Panc1 (cell line): Measurements from ENCODE around the gene PIF1. TPM values are rescaled to one million over a fixed set of nuclear protein-coding genes. Genes with fewer than 3 reads are reported as not detected.
A peak's percentile ranks its signal among the peaks of the same experiment; 100 is the strongest.

Experiments used
- ATAC-seq: fragments of 200-7000 bp; cut with Tn5 transposase; 2 replicates; pipeline ENCODE4 v1.9.1; 2020; ENCODE audit warnings: mild to moderate bottlenecking, moderate library complexity
- BruUV-seq: library from RNA; stranded (reverse); fragments of 400-500 nt; replicated peaks from 2 replicates; lab custom pipeline; 2021; lab: Mats Ljungman, UMichigan
- CTCF ChIA-PET: fragments of 300-600 bp; sonication (Branson Sonifier 250); formaldehyde crosslinking; loops from one replicate; lab custom pipeline; 2022; ENCODE audit warnings: antibody characterized with exemption; lab: Charles Lee
- POLR2A ChIA-PET: fragments of 300-600 bp; sonication (Branson Sonifier 250); formaldehyde crosslinking; loops from one replicate; lab custom pipeline; 2022; ENCODE audit warnings: antibody characterized with exemption; lab: Charles Lee
- DNase-seq: peaks from one replicate; pipeline ENCODE4 v3.0.0-alpha.2; 2010; ENCODE audit warnings: low read depth, low spot score
- H3K27ac ChIP-seq: 2 replicates; pipeline ENCODE4 v1.5.1; 2011; ENCODE audit warnings: mild to moderate bottlenecking, low read length, inconsistent platforms
- H3K27me3 ChIP-seq: fragments of 200-500 bp; sonication (Bioruptor generic); 2 replicates; pipeline ENCODE4 v1.6.0; 2014; ENCODE audit warnings: low read length, inconsistent platforms; ENCODE audit not compliant: control insufficient read depth, insufficient read depth
- H3K36me3 ChIP-seq: fragments of 200-500 bp; sonication (Bioruptor generic); 2 replicates; pipeline ENCODE4 v1.5.1; 2014; ENCODE audit warnings: inconsistent platforms, mild to moderate bottlenecking, low read length, moderate library complexity; ENCODE audit not compliant: control insufficient read depth, insufficient read depth
- H3K4me1 ChIP-seq: 2 replicates; pipeline ENCODE4 v1.5.1; 2011; ENCODE audit warnings: inconsistent platforms, mild to moderate bottlenecking, low read length, moderate library complexity; ENCODE audit not compliant: control insufficient read depth, insufficient read depth
- H3K4me3 ChIP-seq, 2 experiments: 2 replicates each; pipeline ENCODE4 v1.5.1; 2011 to 2012; ENCODE audit warnings: low read depth in 2 of 2, low read length in 2 of 2, mild to moderate bottlenecking in 2 of 2, inconsistent platforms in 1 of 2, moderate library complexity in 1 of 2
- H3K9me3 ChIP-seq: fragments of 200-500 bp; sonication (Bioruptor generic); 2 replicates; pipeline ENCODE4 v1.5.1; 2014; ENCODE audit warnings: low read depth, mild to moderate bottlenecking, inconsistent platforms, low read length, moderate library complexity; ENCODE audit not compliant: control insufficient read depth, insufficient read depth
- POLR2AphosphoS5 ChIP-seq: IDR thresholded peaks from 2 replicates; pipeline ENCODE4 v1.6.1; 2012; ENCODE audit warnings: mild to moderate bottlenecking, low read depth, low read length, moderate library complexity
- REST ChIP-seq, 2 experiments: IDR thresholded peaks; 2 replicates each; pipeline ENCODE4 v1.6.1; 2011 to 2012; ENCODE audit warnings: low read depth in 2 of 2, control low read depth in 1 of 2, low read length in 1 of 2, mild to moderate bottlenecking in 1 of 2, moderate library complexity in 1 of 2; ENCODE audit not compliant: insufficient read depth in 1 of 2
- SIN3A ChIP-seq: IDR thresholded peaks from 2 replicates; pipeline ENCODE4 v1.6.1; 2012; ENCODE audit warnings: low read depth, mild to moderate bottlenecking, low read length, moderate library complexity, borderline replicate concordance; ENCODE audit not compliant: insufficient read depth
- TCF7L2 ChIP-seq: IDR thresholded peaks from 2 replicates; pipeline ENCODE4 v1.6.1; 2011; ENCODE audit warnings: mild to moderate bottlenecking, low read depth, low read length, inconsistent platforms
- in situ Hi-C: cut with HindIII; loops from 2 replicates; pipeline ENCODE4 v1.10.0; 2016; ENCODE audit warnings: low sequenced_read_pairs, low pct_unique_long_range_greater_than_20kb
- intact Hi-C: fragments of 100-400 bp; cut with micrococcal nuclease; formaldehyde crosslinking; loops from one replicate; pipeline ENCODE4 v1.10.0; 2022; ENCODE audit not compliant: unreplicated experiment
- total RNA-seq: library from RNA; stranded (reverse); gene quantifications from one replicate; pipeline ENCODE4 v1.2.1, GENCODE V29; 2021; ENCODE audit not compliant: unreplicated experiment
- TF ChIP-seq, protein P1 (sequence below): fragments of 450-650 bp; IDR thresholded peaks from 2 replicates; pipeline ENCODE4 v1.5.1; 2017; ENCODE audit warnings: mild to moderate bottlenecking

The PIF1 gene
- total RNA-seq, 1 experiment from 2014 or later = 38.6 TPM

DNA sequence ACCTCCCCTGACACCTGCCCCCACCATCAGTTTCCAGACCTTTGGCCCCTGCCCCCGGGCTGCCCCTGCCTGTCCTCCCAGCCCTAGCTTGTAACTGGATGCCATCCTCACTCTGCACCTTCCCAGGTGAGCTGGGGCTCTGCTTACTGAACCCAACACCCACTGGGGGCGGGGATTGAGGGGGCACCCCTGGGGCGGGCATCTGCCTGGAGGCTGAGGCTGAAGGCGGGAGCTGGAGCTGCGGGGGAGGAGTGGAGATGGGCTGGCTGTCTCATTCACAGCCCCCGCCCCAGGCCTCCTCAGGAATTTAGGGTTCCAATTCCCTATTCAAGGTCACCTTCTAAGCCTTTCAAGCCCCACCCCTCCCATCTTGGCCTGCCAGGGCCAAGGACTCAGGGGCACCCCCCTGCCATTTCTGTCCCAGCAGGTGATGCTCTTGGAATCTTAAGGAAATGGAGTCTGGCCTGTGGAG lies 17.7 kb downstream of the PIF1 start:
- intact Hi-C loops = no loop called here
- POLR2A ChIA-PET = no interaction called here
- no peaks in the 10 kb centered on the region for H3K36me3 ChIP-seq
- CTCF ChIA-PET = interaction anchor here (2.3 kb wide), 1 partner anchor 77 kb away, joined by 7 read pairs; no protein-coding TSS in a partner anchor
- no peak for TF ChIP-seq POLR2AphosphoS5
- TF ChIP-seq, protein P1, sequence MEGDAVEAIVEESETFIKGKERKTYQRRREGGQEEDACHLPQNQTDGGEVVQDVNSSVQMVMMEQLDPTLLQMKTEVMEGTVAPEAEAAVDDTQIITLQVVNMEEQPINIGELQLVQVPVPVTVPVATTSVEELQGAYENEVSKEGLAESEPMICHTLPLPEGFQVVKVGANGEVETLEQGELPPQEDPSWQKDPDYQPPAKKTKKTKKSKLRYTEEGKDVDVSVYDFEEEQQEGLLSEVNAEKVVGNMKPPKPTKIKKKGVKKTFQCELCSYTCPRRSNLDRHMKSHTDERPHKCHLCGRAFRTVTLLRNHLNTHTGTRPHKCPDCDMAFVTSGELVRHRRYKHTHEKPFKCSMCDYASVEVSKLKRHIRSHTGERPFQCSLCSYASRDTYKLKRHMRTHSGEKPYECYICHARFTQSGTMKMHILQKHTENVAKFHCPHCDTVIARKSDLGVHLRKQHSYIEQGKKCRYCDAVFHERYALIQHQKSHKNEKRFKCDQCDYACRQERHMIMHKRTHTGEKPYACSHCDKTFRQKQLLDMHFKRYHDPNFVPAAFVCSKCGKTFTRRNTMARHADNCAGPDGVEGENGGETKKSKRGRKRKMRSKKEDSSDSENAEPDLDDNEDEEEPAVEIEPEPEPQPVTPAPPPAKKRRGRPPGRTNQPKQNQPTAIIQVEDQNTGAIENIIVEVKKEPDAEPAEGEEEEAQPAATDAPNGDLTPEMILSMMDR = no peak
- TF ChIP-seq SIN3A = no peak
- no peak for TF ChIP-seq TCF7L2
- TF ChIP-seq REST (IDR thresholded peaks at IDR 0.05; ENCODE audit: insufficient read depth in 1 of 2, low read depth in 2 of 2, low read length in 1 of 2) = no peak
- H3K9me3 ChIP-seq = no peaks in the 10 kb centered on the region
- in situ Hi-C loops = no loop called here
- ATAC-seq (no peak), DNase-seq (no peak)
- no peak overlapping the region for H3K27ac ChIP-seq
- no peak overlapping the region for H3K4me3 ChIP-seq
- no peaks in the 10 kb centered on the region for H3K4me1 ChIP-seq
- BruUV-seq = no TSS peak
- no peaks in the 10 kb centered on the region for H3K27me3 ChIP-seq

- in situ Hi-C loops = no loop called here
- POLR2A ChIA-PET = interaction anchor here (0.6 to 0.7 kb wide), 2 partner anchors 27 to 40 kb away, joined by 3 to 14 read pairs; no protein-coding TSS in a partner anchor
Observed at GRCh38 chr15:64807051-64807749, 18.2 kb downstream of the PIF1 start.

More at GRCh38 chr15:64807051-64807749, 18.2 kb downstream of the PIF1 start:
- Histone ChIP-seq H3K4me3 (no peak overlapping the region), H3K27ac (no peak overlapping the region), H3K36me3 (no peaks in the 10 kb centered on the region), H3K4me1 (no peaks in the 10 kb centered on the region), H3K9me3 (no peaks in the 10 kb centered on the region), H3K27me3 (no peaks in the 10 kb centered on the region)
- BruUV-seq = no TSS peak
- DNase-seq = no peak
- TF ChIP-seq SIN3A = no peak
- TF ChIP-seq POLR2AphosphoS5 = no peak
- TF ChIP-seq, protein P1 = no peak
- no peak for TF ChIP-seq REST (IDR thresholded peaks at IDR 0.05; ENCODE audit: insufficient read depth in 1 of 2, low read depth in 2 of 2, low read length in 1 of 2)
- TF ChIP-seq TCF7L2 = no peak
- ATAC-seq = peak; percentile 23; the same call in 1 of the 2 replicates
- intact Hi-C loops = no loop called here
- CTCF ChIA-PET = interaction anchor here (1.3 to 2.3 kb wide), 2 partner anchors 66 to 76 kb away, joined by 3 to 7 read pairs; no protein-coding TSS in a partner anchor
